NCI-H82 treated with DMSO at 0.1 percent for 48 hours (cell line): ENCODE data around the gene RPL13.

Experiments
- DNase-seq: peaks from one replicate; lab custom pipeline; 2025; ENCODE audit not compliant: unreplicated experiment; lab: John Stamatoyannopoulos, UW

The RPL13 gene

GRCh38 chr16:89595330-89596060, 35.0 kb downstream of the RPL13 start:
- DNase-seq = no peak

- DNase-seq = no peak
Observed at GRCh38 chr16:89596061-89596689, 35.7 kb downstream of the RPL13 start.

GRCh38 chr16:89596957-89597649, 36.6 kb downstream of the RPL13 start:
- DNase-seq = no peak

- peak; percentile 23 for DNase-seq
Observed at GRCh38 chr16:89598199-89598598, 37.7 kb downstream of the RPL13 start.

GRCh38 chr16:89599451-89599858, 39.0 kb downstream of the RPL13 start:
- peak; percentile 36 for DNase-seq

- no peak for DNase-seq
Observed at GRCh38 chr16:89599902-89600301, 39.4 kb downstream of the RPL13 start.

GRCh38 chr16:89600427-89600826, 39.9 kb downstream of the RPL13 start:
- DNase-seq = no peak

- DNase-seq = no peak
Observed at GRCh38 chr16:89600956-89601355, 40.5 kb downstream of the RPL13 start.

- DNase-seq = no peak
Observed at GRCh38 chr16:89601906-89602272, 41.4 kb downstream of the RPL13 start.

- DNase-seq = no peak
Observed at GRCh38 chr16:89602273-89602951, 41.9 kb downstream of the RPL13 start.

- no peak for DNase-seq
Observed at GRCh38 chr16:89602952-89603590, 42.6 kb downstream of the RPL13 start.

GRCh38 chr16:89604764-89605163, 44.3 kb downstream of the RPL13 start:
- no peak for DNase-seq

GRCh38 chr16:89605186-89605970, 44.9 kb downstream of the RPL13 start:
- no peak for DNase-seq

- no peak for DNase-seq
Observed at GRCh38 chr16:89606006-89606405, 45.5 kb downstream of the RPL13 start.

- no peak for DNase-seq
Observed at GRCh38 chr16:89607453-89607852, 47.0 kb downstream of the RPL13 start.

- DNase-seq = no peak
Observed at GRCh38 chr16:89607937-89608740, 47.7 kb downstream of the RPL13 start.

- no peak for DNase-seq
Observed at GRCh38 chr16:89610108-89610453, 49.6 kb downstream of the RPL13 start.

GRCh38 chr16:89612415-89613166, 52.1 kb downstream of the RPL13 start:
- peak; percentile 14 for DNase-seq
